HG03025 (cell line): ENCODE data around the gene SLC41A1.
"Not testable (repeated sequence)": the region's sequence is repeated elsewhere in the genome, so short reads cannot be mapped to it uniquely, and the experiment has no call there.

Source experiments
- ATAC-seq: cut with Tn5 transposase; IDR thresholded peaks from one replicate; pipeline ENCODE4 v1.9.1; 2021; ENCODE audit warnings: mild to moderate bottlenecking, moderate library complexity; ENCODE audit not compliant: unreplicated experiment, low FRiP score

SLC41A1 gene

DNA sequence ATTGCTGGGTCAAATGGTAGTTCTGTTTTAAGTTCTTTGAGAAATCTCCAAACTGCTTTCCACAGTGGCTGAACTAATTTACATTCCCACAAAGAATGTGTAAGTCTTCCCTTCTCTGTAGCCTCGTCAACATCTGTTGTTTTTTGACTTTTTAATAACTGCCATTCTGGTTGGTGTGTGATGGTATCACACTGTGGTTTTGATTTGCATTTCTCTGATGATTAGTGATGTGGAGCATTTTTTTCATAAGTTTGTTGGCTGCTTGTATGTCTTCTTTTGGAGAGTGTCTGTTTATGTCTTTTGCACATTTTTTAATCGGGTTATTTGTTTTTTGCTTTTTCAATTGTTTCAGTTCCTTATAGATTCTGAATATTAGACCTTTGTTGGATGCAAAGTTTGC is 10.3 kb upstream of the SLC41A1 start:
- ATAC-seq = not testable (repeated sequence)

DNA sequence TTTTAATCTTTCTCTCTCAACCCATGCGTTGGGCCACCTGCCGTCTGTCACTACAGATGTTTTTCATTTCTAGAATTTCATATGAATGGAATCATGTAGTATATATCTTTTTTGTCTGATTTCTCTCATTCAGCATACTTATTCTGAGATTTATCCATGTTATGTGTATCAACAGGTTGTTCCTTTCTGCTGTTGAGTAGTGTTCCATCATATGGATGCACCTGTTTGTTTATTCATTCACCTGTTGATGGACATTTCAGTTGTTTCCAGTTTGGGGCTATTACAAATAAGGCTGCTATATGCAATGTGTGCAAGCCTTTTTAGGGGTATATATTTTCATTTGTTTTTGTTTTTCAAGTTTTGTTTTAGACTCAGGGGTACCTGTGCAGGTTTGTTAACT is 9.4 kb upstream of the SLC41A1 start:
- ATAC-seq = no peak

DNA sequence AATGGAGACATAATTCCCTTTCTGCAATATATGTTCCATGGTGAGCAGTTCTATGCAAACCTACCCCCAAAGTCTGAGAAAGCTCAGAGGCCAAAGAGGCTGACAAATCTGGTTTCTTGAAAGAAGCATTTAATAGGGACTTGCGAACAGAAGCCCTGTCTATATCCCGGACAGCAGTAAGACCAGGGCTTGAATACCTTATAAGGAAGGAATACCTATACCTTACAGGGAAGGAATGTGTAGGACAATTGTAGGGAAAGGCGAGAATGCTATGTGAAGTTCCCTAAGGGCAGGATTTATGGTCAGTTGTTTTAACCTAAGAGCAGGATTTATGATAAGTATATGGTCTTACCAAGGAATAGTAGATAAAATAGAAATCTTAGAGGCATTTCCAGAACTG is 5.0 kb upstream of the SLC41A1 start:
- no peak for ATAC-seq

DNA sequence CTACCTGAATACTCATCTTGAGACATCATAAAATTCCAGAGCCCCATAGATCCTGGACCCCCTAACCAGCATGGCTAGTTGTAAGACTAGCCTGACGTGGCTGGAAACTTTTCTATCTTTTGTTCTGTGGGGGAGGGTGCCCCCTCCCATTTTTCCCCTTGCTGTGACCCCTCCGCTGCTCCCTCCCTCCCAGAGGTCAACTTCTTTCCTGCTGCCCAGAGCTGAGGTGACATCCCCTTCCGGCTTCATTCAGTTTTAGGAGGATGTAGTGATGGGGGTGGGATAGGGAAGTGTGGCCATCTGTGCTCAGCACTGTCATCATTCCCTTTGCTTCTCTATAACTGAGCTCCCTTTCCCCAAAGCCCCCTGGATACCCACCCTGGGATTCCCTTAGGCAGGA is 4.4 kb upstream of the SLC41A1 start:
- ATAC-seq = no peak

DNA sequence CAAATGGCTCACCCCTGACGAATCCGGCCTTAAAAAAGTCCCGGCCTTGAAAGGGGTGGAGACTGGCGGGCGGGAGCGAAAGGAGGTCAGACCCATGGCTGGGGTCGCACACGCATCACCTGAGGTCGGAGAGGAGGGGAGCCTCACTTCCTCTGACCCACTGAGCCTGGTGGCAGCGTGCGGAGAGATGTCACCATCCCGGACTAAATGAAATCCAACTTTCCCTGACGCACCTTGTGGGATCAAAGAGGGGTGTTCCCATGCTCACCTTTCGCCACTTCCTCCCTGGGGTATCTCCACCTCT is 709 bp upstream of the SLC41A1 start:
- ATAC-seq = no peak

DNA sequence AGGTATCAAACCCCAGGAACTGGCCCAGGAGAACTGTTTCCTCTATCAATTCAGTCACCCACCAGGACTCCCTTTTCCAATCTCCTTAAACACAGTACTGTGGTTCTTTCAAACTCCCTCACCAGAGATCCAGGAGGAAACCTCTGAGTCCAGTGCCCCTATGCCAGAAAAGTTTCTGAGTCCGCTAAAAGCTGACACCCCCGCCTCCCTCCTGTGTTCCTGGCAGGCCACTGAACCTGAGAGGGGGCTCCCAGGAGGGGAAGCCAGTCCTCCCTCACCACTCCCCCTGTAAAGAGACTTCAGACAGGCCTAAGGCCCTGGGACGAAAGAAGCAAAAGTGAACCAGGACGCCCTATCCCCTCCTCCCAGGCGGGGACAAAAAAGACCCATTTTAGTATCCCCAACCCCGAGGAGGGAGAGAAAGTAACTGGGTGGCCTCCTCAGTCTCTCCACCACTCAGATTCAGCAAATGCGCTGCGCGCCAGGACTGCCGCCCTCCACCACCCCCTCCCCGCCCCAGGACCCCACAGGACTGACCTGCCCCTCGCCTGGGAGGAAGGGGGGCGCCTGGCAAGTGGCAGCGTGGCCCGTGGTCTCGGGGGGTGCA is 624 bp downstream of the SLC41A1 start:
- no peak for ATAC-seq

DNA sequence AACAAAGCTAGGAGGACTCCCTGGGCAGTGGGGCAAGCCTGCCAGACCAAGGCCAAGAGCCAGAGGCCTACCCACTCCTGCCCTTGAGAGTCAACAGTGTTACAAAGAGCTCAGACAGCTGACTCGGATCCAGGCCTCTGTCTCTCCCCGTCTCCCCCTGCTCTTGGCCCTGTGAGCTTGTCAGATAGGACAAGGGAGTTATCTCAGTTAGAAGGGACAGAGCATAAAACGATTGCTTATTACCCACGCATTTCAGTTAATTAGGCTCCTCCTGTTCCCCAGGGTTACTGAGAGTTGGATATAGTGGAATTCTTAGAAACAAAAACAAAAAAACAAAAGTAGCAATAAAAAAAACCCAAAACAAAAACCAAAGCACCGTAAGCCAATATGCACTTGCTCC is 1.3 kb downstream of the SLC41A1 start:
- no peak for ATAC-seq

DNA sequence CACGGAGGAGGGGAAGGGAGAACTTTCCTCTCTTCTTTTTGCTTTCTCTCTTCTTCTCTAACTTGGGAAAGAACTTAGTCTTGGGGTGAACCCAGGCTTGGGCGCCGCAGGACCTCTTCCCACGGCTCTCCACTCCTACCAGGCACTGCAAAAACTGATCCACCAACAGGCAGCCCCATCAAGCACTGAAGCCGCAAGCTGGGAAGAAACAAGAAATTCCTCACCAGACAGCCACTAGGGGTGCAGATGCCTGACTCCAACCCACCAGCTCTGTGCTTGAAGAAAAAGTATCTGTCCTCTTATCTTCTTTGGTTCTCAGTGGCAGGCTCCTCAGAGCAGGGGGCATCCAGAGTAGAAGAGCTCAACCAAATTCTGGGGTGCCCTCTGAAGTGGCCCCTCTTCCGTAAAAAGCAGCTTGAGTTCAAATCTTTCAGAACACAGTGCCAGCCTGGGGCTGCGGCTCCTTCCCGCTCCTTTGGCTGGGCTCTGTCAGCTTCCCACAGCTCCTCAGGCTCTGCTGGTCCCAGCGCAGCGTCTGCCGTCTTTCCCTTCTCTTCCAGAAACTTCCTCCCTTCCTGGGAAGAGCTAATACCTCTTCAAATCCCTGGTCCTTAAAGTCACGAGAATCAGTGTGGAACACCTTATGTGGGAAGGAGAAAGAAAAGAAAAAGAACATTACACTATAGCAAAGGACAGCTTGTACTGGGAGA is 2.4 kb downstream of the SLC41A1 start:
- no peak for ATAC-seq

DNA sequence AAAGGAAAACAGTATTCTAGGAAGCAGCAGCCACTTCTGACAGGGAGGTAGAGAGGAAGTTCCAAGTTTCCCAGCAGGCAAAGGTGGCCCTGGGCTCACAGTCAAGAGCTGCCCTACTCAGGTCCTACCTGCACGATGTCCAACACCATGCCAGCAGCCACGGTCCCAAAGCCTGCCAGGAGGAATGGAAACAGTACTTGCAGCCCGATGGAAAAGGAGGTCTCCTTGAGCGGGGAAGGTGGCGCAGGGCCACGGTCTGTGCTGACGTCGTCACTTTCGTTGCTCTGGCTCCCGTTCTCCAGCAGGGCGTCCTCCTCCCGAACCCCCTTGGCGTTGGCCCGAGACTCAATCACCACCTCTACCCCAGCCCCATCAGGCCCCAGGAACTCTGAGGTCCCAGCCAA is 3.1 kb downstream of the SLC41A1 start:
- no peak for ATAC-seq

DNA sequence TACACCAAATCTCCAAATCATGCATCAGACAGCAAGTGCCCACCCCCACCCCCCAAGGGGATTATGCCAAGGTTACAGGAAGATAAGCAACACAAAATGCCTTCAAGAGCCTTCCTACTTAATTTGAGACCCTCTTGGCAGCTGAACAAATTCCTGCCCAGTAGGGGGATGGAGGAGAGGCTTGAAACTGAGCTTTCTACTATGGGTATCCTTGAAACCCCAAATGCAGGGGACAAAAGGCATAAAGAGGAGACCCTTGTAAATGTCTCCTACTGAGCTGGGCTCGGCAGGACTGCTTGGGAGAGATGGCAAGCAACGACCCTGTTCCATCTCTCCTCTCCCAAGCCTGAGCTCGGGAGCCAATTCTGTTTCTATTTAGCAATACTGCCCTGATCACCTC is 3.5 kb downstream of the SLC41A1 start:
- no peak for ATAC-seq

DNA sequence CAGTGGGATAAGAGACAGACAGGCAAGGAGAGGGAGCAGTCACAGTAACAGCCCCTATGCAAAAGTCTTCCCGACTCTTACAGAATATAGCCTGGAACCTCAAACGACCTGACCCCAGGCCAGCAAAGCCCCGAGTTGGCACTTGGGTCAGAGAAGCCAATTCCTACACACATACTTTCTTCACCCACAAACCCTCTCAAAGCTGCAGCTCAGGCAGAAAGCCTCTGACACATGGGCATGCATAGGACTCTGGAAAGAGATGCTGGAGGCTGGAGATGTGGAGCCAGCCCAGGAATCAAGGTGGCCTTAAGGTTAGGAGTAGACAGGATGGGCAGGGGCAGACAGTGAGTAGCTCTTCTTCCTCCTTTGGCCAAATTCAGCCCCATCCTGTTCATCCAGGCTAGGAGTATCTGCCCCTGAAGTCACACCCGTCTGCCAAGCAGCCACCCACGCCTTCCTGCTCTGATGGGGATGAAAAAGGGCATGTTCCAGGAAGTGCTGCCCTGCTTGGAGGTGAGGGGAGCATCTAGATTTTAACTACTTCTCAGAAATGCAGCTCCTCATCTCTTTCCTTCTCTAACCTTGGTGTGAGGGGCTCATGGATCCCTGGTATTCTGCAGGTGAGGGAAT is 7.8 kb downstream of the SLC41A1 start:
- no peak for ATAC-seq

DNA sequence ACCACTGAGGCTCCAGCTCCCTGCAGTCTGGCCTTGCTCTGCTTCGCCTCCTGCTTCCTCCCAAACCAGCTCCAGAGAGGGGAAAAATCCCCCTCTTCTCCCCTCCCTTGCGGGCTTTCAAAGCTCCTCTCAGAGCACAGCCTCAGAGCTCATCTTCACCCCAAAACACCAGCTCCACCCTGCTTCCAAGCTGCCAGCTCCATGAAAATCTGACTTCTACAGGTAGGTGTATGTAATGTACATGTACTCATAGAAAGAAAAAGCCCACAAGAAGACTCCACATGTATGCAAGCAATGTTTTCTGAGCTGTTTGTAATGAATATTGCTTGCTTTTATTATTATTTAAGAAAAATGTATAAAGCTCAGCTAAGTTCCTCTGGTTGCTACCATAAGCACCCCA is 8.4 kb downstream of the SLC41A1 start:
- ATAC-seq = no peak

DNA sequence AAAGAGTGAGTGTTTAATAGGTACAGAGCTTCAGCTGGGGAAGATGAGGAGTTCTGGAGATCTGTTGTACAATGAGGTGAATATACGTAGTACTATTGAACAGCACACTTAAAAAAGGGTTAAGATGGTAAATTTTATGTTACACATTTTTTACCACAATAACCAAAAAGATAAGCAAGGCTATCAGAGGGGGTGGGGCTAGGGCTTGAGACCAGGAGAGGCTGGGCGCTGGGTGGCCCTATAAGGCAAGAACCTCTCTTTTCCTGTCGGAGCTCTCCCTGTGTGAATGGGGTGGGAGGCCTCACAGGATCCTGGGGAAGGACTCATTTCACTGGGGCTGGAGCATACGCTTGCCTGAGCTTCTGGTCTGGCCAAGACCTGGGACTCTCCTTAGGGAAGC is 9.0 kb downstream of the SLC41A1 start:
- no peak for ATAC-seq

DNA sequence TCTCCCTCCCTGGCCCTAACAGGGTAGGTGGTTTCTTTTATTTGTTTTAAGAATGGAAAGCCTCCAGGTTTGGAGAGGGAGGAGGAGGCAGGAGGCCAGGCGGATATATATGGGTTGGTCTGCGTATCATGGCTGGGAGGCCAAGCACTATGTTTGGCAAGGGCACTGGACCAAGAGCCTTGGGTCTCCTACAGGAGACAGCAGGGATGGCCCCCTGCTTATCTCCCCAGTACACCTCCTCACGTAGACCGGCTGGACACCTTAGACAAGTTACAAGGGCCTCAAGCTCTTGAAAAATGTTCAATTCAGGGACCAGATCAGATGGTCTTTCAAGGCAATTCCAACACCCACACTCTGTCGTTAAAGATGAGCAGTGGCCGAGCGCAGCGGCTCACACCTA is 10.9 kb downstream of the SLC41A1 start:
- no peak for ATAC-seq

DNA sequence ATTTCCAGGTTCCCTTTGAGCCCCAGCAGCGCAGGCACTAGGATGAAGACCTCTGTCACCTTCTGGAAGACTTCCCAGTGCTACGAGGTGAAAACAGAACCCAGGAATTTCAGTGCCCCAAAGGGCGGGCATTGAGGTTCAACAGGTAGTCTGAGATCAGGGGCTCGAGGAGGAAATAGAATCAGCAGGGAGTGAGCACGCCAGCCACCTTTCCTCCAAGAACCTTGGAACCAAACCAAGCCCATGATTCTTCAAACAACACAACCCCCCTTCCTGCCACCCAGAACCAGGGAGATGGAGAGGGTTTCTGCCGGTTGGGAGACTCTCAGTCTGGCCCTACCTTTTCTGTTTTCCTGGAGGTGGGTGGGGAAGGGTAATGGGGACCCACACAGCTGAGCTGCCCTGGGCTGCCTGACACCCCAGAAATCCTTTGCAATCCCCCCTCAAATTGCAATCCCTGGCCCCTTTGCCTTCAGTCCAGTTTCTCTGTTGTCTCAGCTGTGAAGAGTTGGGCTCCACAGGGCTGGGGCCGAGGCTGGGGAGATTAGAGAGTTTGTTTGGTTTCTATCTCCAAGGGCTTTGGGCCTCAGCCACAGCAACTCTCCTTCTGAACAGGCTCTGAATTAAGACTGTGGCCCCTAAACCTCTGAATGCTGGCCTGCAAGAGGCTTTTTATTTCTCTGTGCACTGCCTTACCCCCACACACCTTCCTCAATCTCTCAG is 11.9 kb downstream of the SLC41A1 start:
- ATAC-seq = no peak

DNA sequence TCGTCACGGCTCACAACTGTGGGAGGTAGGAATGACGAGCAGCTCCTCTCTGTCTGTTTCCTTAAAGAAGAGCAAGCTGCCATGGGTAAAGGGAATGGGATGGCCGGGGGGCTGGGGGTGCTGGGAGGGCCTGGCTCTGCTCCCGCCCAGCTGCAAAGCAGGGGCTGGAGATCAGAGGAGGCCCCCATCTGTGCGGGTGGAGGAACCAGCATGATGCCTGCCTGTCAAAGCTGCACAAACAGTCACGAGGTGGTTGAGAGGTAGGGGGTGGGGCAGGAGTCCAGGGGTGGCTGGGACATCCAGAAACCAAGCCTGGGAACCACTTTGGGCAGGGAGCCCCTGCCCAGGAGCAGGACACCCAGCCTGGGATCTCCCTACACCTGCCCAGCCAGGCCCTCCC is 12.6 kb downstream of the SLC41A1 start:
- ATAC-seq = no peak

DNA sequence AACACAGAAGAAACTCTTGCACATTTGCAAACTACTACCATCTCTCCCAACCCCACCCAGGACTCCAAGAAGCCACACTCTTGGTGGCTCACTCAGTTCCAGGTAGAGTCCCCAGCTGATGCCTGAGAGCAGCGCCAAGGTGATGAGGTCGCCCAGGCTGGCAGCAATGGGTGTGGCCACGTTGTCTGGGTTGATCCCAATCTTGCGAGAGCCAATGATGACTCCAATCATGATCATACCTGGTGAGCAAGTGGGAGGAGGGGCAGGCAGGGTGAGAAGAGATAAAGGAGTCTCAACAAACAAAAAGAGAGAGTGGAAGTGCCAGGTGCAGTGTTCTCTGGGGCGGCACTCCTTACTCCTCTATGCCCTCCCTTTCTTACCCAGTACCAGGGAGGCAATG is 14.4 kb downstream of the SLC41A1 start:
- ATAC-seq = no peak

DNA sequence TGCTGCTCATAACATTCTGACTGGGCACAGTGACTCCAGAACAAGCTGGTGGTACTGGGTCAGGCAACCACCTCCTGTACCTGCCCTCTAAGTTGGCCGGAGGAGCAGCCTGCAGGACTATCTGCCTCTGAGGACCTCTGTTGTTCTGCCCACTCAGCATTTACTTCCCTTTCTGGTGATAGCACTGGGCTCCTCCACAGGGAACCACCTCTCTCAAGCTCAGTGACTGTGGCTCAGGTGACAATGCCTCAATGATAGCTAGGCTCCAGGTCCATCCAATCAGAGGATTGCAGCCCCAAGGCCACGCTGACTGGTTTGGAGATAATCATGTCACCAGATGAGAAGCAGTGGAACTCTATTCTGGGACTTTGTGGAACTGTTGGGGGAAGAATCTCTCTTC is 15.8 kb downstream of the SLC41A1 start:
- no peak for ATAC-seq

DNA sequence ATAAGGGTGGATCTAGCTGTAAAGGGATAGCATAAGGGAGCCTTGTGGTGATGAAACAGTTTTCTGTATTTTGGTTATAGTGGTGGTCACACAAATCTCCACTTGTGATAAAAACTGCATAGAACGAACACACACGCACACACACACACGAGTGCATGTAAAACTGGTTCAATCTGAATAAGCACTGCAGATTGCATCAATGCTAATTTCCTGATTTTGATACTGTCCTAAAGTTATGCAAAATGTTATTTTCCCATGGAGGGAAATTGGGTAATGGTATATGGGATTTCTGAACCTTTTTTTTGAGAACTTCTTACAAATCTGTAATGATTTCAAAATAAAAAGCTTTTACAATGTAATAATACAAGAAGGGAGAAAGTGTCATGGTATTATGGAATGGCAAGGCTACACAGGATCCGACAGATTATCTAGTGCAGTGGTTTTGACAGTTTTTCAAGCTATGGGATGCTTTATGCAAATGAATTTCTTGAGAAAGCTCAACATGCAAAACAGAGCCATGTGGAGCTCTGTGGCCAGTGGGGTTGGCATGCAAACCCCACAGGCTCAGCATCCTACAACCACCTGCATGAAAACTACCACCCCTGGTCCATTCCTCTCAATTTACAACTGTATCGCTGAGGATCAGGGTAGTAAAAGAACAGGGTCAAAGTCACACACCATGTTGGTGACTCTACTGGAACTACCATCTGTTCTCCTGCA is 18.8 kb downstream of the SLC41A1 start:
- ATAC-seq = no peak

DNA sequence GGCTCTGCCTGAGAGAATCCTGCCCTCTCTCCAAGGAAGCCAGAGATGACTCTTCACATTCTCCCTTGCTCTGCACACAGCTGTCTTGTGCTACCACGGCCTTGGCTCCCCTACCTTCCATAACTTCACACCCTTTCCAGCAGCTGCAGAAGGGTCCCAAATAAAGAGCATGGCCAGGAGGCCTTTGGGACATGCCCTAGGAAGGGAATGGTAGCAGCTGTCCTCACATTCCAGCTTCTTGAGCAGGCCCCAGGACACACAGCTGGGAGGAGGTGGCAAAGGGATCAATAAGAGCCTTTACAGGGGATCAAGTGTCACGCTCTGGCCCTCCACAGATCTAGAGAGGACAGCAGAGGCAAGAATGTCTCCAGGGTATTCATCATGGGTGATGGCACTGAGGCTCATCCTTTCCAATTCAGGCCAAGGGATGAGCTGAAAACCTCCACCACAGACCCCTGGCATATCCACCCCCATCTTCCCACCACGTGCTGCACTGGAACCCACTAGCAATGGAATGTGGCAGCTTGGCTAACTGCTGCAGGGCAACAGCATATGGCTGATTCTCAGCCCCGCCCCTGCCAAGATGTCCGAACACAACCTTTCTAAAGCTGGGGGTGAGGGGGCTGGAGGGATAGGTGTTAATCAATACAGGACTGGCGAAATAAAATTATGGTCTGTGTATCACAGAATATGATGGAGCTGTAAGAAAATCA is 19.9 kb downstream of the SLC41A1 start:
- no peak for ATAC-seq
